NCI-H2171 treated with DMSO at 0.1 percent for 48 hours (cell line): ENCODE data around the gene CIC.
"Not testable (repeated sequence)": the region's sequence is repeated elsewhere in the genome, so short reads cannot be mapped to it uniquely, and the experiment has no call there.

Source experiments
- DNase-seq: peaks from one replicate; lab custom pipeline; 2025; lab: John Stamatoyannopoulos, UW

The CIC gene

DNA sequence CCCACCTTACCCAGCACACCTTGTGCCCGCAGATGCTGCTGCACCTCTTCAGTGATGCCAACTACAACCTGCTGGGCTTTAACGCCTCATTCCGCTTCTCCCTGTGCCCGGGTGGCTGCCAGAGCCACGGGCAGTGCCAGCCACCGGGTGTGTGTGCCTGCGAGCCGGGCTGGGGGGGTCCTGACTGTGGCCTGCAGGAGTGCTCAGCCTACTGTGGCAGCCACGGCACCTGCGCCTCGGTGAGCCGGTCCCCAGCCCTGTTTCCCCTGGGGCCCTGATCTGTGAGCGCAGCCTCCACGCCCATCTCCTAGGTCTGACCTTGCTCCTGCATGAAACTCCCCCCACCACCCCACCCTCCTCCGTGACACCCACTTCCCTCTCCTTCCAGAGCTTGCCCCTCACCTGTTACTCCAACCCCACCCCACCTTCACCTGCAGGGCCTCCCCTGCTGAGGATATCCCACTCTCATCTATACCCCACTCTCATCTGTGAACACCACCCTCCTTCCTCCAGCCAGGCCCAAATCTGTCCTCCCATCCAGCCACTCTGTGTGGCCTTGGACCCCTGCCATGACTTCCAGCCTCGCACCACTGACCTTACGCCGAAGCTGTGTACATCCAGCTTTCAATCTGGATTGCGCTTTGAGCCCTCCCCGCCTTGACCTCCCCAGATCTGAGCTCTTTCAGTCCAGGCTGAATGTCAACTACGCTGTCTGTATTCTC is 65.1 kb downstream of the CIC start:
- DNase-seq = no peak

DNA sequence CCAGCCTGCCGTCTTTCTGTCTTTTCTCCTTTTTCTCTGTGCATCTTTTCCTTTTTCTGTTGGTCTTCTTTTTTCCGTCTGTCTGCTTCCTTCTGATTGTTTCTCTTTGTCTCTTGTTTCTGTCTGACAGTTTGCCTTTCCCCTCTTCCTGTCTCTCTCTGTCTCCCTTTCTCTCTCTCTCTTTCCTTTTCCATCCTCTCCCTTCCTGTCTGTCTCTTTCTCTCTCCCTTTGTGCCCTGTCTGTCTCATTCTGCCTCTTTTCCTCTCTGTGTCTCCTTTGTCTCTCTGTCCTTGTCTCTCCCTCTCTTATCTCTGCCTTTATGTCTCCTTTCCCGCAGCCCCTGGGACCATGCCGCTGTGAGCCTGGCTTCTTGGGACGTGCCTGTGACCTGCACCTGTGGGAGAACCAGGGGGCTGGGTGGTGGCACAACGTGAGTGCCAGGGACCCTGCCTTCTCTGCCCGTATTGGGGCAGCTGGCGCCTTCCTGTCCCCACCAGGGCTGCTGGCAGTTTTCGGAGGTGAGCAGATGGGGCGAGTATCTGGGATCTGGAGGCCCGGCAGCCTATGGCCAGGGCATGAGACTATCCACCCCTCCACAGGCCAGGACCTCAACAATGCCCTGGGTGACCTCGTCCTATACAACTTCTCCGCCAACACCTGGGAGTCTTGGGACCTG is 65.8 kb downstream of the CIC start:
- DNase-seq = no peak

DNA sequence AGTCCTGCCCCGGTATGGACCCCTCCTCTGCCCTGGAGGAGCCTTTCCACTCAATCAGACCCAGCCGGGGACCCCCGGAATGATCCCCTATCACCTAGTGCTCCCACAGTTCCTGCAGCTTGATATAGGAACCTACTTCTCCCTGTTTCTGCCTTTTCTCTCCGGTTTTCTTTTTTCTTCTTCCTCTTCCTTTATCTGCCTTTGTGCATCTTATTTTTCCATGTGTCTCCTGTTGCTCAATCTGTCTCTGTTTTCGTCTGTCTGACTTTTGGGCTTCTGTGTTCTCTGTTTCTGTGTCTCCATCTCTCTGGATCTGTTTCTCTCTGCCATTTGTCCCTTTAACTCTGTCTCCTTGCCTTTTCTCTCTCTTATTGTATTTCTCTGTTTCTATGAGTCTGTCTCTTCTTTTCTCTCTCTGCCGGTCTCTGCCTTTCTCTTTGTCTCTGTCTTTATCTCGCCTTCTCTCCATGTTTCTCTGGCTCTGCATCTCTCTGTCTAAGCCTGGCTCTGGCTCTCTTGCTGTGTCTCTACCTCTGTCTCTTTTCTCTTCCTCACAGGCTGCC is 66.4 kb downstream of the CIC start:
- no peak for DNase-seq

DNA sequence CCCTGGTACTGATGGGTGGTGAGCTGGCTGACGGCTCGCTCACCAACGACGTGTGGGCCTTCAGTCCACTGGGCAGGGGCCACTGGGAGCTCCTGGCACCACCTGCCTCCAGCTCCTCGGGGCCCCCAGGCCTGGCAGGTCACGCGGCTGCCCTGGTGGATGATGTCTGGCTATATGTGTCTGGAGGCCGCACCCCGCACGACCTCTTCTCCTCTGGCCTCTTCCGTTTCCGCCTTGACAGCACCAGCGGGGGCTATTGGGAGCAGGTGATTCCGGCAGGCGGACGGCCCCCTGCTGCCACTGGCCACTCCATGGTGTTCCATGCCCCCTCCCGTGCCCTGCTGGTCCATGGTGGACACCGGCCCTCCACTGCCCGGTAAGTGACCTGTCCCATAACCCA is 66.9 kb downstream of the CIC start:
- no peak for DNase-seq

DNA sequence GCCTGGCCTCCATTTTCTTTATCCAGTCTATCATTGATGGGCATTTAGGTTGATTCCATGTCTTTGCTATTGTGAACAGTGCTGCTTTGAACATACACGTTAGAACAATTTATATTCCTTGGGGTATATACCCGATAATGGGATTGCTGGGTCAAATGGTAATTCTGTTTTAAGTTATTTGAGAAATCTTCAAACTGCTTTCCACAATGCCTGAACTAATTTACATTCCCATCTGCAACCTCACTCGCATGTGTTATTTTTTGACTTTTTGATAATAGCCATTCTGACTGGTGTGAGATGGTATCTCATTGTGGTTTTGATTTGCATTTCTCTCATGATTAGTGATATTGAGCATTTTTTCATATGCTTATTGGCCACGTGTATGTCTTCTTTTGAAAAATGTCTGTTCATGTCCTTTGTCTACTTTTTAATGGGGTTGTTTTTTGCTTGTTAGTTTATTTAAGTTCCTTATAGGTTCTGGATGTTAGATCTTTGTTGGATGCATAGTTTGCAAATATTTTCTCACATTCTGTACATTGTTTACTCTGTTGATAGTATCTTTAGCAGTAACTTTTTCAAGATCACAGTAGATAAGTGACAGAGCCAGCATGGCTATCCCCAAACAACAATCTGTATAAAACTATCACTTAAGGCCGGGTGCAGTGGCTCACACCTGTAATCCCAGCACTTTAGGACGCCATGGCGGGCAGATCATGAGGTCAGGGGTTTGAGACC is 70.2 kb downstream of the CIC start:
- not testable (repeated sequence) for DNase-seq

DNA sequence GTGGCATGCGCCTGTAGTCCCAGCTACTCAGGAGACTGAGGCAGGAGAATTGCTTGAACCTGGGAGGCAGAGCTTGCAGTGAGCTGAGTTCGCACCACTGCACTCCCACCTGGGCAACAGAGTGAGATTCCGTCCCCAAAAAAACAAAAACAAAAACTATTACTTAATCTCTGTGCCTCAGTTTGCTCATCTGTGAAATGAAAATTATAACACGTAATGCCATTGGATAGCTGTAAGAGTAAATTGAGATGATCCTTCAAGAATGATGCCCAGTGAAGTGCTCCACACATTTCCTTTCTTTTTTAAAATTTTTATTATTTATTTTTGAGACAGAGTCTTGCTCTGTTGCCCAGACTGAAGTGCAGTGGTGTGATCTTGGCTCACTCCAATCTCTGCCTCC is 70.9 kb downstream of the CIC start:
- not testable (repeated sequence) for DNase-seq

DNA sequence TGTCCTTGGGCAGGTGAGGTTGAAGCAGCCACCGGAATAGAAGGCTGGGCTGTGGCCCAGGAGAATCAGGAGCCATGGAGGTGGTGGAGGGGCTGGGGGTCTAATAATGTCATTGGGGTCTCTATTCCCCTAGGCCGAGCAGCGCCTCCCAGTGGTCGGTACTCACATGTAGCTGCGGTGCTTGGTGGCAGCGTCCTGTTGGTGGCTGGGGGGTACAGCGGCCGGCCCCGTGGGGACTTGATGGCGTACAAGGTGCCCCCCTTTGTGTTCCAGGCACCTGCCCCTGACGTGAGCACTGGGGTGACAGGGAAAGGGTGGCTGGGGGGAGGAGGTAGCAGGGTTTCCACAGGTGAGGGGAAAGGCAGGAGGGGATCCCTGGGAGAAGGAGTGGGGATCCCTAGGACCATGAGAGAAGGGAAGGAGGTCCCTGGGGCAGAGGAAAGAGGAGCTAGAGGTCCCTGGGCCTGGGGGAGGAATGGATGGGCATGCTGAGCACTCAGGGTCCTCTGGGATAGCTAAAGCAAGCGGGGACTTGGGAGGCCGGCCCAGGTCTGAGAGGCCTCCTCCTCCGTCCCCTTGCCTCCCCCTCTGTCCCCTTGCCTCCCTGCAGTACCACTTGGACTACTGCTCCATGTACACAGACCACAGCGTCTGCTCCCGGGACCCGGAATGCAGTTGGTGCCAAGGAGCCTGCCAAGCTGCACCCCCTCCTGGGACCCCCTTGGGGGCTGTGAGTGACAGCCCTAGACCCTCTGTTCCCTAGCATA is 74.5 kb downstream of the CIC start:
- no peak for DNase-seq

DNA sequence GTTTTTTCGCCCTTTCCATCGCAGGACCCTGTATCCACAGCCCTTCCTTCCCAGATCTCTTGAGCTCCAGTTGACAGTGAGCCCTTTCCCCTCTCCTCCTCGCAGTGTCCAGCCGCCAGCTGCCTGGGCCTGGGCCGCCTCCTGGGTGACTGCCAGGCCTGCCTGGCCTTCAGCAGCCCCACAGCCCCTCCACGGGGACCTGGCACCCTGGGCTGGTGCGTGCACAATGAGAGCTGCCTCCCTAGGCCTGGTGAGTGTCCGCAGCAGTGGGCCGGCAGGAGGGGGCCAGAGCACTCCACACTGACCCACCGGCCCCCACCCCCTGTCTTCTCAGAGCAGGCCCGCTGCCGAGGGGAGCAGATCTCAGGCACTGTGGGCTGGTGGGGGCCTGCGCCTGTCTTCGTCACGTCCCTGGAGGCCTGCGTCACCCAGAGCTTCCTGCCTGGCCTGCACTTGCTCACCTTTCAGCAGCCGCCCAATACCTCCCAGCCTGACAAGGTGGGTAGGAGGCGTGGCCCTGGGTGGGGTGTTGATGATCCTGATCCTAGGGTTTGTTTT is 75.4 kb downstream of the CIC start:
- DNase-seq = no peak
